Measurements from ENCODE around the gene ATL1.
"Not testable (repeated sequence)": the region's sequence is repeated elsewhere in the genome, so short reads cannot be mapped to it uniquely, and the experiment has no call there.

ATL1 gene

DNA sequence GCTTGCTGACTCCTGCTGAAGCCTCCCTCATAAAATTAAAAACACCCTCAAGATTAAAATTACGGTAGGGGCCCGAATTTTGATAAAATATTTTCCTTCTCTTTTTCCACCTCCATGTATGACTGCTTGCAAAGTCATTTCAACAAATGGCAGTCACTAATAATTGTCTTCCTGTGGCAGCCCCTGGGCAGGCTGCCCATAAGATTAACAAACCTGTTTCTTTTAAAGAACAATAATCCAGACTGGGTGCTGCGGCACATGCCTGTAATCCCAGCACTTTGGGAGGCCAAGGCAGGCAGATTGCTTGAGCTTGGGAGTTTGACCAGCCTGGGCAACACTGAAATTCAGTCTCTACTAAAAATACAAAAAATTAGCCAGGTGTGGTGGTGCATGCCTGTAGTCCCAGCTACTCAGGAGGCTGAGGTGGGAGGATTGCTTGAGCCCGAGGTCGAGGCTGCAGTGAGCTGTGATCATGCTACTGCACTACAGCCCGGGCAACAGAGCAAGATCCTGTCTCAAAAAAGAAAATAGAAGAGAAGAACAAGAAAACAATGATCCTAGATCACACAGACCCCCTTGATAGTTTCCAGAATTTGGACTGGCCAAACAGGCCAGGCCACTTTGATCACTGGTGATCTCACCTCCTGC lies 99.5 kb downstream of the ATL1 start:
- no peak for DNase-seq

DNA sequence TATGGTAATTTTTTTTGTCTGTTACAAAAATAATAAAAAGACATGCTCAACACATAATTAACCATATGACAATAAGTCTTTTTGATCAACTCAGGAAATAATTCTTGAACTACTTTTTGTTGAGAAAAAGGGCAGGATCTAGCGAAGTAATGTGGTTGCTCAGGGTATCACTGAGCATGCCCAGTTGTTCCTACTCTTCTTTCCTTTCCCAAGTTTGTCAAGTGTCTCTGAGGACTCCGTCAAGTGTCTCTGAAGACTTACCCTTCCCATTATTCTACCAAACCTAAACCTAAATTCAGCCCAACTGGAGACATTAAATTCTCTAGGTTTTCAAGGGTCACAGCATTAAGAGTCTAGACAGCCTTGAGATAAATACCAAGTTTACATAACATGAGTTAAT lies 104.6 kb downstream of the ATL1 start:
- DNase-seq = not testable (repeated sequence)

DNA sequence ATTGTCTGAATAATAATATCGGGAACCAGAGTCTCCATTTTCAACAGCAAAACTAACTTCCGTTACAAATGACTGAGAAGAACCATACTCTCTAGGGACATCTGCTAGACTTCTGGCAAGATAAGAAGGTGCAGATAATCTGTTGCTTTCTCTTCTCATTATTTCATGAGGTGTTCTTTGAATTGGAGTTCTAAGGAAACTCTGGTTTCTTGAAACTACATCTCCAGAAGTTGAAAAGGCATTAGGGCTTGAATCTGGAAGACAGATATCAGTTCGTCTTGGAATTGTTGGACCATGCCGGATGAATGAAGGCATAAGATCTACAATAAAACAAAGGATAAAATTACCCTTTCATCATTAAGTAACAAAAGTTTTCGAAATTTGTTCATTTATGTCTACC lies 105.4 kb downstream of the ATL1 start:
- not testable (repeated sequence) for DNase-seq

DNA sequence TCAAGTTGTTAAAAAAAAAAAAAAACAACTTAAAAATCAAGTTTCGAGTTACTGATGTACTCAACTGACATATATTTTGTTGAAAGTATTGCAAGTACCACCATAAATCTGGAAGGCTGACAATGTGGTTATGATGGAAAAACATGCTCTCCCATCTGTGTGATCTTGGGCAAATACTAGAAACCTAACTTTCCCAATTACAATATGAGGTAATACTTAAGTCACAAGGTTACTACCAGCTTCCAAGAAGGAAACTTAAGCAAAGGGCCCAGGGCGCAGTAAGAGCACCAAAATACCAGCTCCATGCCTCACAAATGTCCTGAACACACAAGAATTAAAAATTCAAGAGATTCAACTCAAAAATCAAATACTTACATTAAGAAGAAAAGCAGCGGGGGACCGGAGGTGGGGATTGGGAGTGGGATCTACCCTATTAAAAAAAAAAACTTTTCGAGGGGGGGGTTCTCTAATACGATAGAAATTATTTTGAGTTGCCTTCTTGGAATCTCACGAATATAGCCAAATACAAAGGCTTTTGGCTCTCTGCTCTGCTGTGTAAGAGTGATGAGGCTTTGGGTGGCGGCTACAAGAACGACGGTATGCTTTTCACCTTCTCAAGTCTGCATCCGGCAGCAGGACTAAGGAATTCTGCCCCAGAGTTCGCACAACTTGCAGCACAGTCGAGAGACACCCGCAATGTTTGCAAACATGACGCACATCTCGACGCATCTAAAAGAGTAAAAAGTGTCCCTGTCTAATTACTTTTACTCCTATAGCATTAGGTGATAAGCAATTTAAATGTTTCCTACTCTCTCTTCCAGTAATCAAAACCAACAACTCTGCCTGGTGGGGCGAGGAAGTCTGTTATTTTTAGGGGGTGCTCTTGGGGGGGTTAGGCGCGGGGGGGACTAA lies 107.1 kb downstream of the ATL1 start:
- peak; percentile 10 for DNase-seq

DNA sequence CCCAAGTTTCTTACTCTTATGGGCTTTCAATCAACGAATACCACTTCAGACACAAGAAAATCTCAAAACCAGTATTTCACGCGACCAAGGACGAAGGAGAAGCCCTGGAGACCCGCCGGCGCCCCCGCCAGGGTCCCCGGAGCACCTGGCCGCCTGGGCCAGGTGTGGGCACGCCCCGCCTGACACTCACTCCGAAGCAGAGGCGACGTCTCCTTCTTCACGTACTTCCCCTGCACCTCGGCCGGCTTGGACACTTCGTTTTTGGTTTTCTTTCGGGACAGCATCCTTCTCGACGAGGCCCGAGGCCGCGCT lies 107.7 kb downstream of the ATL1 start:
- DNase-seq = no peak

DNA sequence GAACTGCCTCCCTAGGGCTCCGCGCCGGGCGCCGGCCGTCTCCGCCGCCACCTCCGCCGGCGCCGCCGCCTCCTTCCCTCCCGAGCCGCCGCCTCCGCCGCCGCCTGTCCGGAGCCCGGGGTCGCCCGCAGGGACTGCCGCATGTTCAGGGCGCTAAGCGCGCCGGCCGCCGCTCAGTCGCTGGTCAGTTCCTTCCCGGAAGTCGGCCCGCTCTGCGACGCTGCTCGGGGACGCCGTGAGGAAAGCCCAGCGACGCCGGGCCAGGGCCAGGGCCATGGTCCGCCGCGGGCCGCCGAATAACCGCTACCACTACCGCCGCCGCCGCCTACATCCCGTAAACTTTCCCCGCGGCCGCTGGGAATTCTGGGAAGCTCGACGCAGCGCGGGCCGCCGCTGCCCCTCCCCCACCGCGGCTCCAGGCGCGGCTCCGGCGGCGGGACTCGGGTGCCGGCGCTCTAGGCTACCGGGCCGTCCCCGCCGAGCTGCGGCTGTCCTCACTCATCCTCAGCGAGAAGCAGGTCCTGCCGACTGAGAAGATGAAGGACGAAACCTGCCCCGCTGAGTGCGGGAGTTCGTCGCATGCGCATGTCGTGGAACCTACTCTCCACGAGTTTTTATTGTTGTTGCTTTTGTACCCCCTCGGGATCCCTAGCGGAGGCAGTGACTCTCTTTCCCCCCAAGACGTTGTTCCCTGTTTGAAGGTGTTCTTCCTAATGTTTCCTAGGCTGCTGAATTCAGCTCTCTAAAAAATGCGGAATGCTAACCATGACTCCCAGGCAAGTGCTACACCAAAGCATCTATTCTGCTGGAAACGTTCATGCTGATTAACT lies 108.3 kb downstream of the ATL1 start, which contains the start of gene SAV1:
Gene SAV1, minus strand, starts transcription at position 311 of the 830 bp plus-strand sequence. CDS start 339 bp downstream, outside the sequence.
- peak; percentile 23 for DNase-seq

DNA sequence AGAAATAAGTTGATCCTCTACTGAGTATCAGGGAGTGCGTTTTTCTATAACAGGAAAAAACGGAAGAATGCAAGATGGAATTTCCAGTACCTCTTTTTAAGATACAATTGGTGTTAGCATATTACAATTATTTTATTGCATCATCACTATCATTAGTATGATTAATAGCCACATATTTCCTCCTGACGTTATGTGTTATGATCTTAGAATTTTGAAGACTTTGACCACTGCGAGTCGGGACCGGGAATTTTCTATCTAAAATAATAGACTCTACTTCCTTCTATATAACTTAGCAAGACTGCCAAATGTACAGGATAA lies 108.8 kb downstream of the ATL1 start:
- DNase-seq = no peak

DNA sequence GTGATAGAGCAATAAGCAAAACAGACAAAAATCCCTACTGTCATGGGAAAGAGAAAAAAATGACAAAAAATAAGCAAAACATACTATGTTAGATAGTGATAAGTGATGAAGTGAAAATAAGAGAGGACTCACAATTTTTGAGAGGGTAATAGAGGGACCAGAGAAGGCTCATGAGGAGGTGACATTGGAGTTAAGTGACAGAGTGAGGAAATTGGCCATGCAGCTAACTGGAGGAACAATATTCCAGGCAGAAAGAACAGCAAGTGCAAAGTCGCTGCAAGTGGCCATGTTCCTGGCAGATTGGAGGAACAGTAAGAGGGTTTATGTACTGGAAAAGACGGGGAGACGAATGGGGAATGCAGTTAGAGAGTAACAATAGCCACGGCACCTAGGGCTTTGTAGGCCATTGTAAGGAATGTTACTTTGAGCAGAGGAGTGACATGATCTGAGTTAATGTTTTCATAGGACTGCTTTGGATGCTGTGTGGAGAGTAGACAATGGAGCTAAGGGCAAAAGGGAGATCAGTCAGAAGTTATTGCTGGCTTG lies 109.6 kb downstream of the ATL1 start:
- DNase-seq = no peak

DNA sequence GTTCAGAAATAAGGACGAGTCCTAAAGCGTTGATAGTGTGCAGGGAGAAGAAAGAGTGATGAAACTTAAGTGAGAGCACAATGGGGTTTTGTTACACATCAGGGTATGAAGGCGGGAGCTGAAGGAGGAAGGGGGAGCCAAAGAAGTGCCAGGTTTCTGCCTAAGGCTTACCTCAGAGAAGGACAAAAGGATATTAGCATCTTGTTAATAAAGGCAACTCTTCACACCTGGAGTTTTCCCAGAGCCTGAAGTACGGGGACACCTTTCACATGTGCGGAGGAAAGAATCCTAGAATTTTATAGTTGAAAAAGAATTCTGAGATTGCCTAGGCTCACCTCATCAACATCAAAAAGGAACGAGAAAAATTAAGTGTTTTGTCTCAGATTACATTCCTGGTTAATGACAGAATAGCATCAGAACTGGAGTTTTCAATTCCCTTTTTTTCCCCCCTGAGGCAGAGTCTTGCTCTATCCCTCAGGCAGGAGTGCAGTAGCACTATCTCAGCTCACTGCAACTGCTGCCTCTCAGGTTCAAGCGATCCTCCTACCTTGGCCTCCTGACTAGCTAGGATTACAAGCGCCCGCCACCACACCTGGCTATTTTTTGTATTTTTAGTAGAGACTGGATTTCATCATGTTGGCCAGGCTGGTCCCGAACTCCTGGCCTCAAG lies 110.4 kb downstream of the ATL1 start:
- no peak for DNase-seq

DNA sequence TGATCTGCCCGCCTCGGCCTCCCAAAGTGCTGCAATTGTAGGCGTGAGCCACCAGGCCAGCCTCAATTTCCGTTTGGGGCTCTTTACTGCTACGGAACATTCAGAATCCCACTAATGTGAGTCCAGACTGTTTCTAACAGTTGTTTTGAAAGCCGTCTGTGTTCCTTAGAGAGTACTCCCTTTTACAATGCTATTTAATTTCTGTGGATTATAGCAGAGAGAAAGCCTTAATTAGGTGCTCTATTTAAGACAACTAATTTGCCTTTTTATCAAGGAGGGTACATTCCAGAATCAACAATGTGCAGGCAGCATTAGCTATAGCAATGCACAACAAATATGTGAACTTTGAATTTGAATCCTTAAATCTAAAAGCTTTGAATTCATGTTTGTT lies 110.9 kb downstream of the ATL1 start:
- DNase-seq = no peak

DNA sequence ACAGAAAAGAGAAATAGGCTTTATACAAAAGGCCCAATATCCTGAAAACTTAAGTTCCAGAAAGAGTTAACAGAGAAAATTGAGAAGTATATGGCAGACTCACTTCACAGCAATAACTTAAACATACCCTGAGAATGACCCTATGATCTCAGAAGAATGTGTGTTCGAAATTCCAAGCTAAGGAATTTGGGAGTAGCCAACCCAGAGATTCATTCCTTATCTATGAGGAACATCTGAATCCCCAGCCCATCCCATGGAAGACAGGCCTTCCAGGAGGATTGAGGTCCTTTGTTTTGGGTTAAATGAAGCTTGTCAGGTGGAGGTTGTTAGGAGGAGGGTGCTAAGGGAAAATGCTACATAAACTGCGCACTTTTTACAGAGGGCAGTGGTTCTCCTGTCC lies 115.7 kb downstream of the ATL1 start:
- DNase-seq = no peak

DNA sequence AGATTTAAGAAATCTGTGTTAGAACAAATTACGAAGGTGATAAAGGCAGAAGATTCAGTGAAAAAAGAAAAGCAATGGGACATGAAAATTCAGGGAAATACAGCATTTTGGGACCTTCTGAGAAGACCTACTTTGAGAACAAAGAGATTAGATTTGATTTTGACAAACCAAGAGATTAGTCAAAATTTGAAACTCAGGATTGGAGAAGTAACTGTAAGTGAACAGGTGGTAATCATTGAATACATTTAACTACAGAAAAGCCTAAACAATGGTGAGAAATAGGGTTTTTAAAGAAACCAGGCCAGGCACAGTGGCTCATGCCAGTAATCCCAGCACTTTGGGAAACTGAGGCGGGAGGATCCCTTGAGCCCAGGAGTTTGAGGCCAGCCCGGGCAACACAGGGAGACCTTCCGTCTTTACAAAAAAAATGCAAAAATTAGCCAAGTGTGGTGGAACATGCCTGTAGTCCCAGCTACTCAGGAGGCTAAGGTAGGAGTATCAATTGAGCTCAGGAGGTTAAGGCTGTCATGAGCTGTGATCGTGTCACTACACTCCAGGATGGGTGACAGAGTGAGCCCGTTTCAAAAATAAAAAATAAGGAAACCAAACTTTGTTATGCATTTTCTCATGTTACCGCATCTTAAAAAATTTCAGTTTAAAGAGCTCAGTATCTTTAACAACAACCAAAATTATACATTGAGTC lies 117.0 kb downstream of the ATL1 start:
- DNase-seq = no peak

DNA sequence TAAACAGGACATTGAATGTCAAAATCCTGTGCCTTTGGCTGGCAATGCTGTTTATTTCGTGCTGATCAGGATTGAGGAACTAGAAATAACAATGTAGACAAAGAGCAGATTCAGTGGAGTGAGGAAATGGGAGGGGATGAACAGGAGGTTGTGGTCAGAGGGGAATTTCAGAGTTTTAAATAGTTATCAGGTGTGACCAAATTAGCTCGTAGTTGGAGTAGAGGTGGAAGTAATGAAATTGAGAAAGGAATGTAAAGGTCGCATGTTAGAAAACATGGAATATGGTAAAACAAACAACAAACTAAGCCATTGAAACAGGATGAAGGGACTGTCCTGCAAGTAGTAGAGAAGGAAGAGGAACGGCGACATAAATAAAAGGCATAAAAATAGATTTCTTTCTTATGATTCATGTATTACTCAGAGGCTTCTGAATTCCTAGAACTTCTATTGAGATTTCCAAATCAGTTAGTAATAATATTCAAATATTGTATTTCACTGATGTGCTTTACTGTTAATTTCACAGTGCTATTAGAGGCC lies 117.7 kb downstream of the ATL1 start:
- DNase-seq = no peak

DNA sequence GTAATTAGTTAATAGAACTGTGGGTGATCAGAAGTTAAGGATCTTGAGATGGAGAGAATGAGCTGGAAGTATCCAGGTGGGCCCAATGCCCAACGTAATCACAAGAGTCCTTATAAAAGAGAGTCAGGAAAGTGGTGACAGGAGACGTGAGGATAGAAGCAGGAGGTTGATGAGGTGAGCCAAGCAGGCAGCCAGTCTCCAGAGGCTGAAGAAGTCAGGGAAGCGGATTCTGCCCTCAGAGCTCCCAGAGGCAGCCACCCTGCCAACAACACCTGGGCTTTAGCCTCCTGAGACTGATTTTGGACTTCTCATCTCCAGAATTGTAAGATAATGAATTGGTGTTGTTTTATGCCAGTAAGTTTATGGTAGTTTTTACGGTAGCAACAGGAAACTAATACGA lies 118.2 kb downstream of the ATL1 start:
- DNase-seq = no peak

DNA sequence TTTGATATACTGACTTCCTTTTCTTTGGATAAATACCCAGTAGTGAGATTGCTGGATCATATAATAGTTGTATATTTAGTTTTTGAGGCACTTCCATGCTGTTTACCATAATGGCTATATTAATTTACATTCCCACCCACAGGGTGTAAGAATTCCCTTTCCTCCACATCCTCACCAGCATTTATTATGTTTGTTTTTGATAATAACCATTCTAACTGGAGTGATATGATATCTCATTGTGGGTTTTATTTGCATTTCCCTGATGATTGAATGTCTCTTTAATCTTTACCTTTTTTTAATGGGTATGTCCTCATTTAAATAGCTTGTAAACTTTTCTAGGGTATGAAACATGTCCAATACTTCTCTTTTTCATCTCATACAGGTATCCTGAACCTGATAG lies 119.7 kb downstream of the ATL1 start:
- no peak for DNase-seq

All from T-helper 9 cell (primary cell).